Neural cell (in vitro differentiated cells): ENCODE data around the gene LDB2. TPM values are rescaled to one million over a fixed set of nuclear protein-coding genes. Genes with fewer than 3 reads are reported as not detected.
A peak's percentile ranks its signal among the peaks of the same experiment; 100 is the strongest.

Source experiments
- H2AFZ ChIP-seq: fragments of 200-600, 300-800 bp; sonication (generic), shearing (Covaris generic); 2 replicates; pipeline ENCODE4 v1.6.0; 2014; ENCODE audit warnings: low read depth, mild to moderate bottlenecking, antibody characterized with exemption, low read length, moderate library complexity
- H3F3A ChIP-seq: fragments of 200-600 bp; shearing (Covaris generic); 2 replicates; pipeline ENCODE4 v1.6.1; 2016; ENCODE audit warnings: mild to moderate bottlenecking, moderate library complexity, mixed read lengths, antibody characterized with exemption, low read length; ENCODE audit not compliant: insufficient read depth, poor library complexity, severe bottlenecking
- H3K27ac ChIP-seq: fragments of 200-600, 300-800 bp; sonication (generic), shearing (Covaris generic); 2 replicates; pipeline ENCODE4 v1.5.1; 2014; ENCODE audit warnings: mild to moderate bottlenecking, low read length, moderate library complexity
- H3K27me3 ChIP-seq: fragments of 300-800, 200-600 bp; sonication (generic), shearing (Covaris generic); 2 replicates; pipeline ENCODE4 v1.6.0; 2014; ENCODE audit warnings: mild to moderate bottlenecking, low read depth, low read length, moderate library complexity; ENCODE audit not compliant: insufficient read depth
- H3K36me3 ChIP-seq: fragments of 300-800, 200-600 bp; sonication (generic), shearing (Covaris generic); 2 replicates; pipeline ENCODE4 v1.5.1; 2014; ENCODE audit warnings: mild to moderate bottlenecking, antibody characterized with exemption, low read length, moderate library complexity; ENCODE audit not compliant: insufficient read depth
- H3K4me2 ChIP-seq: fragments of 300-800, 200-600 bp; sonication (generic), shearing (Covaris generic); 2 replicates; pipeline ENCODE4 v1.6.0; 2014; ENCODE audit warnings: mild to moderate bottlenecking, low read length
- H3K4me3 ChIP-seq: fragments of 300-800, 200-600 bp; sonication (generic), shearing (Covaris generic); 2 replicates; pipeline ENCODE4 v1.5.1; 2014; ENCODE audit warnings: mild to moderate bottlenecking, low read length, moderate library complexity
- H3K79me2 ChIP-seq: fragments of 200-600 bp; shearing (Covaris generic); replicated peaks from 2 replicates; pipeline ENCODE4 v1.6.0; 2014; ENCODE audit warnings: mild to moderate bottlenecking, low read length, moderate library complexity; ENCODE audit not compliant: insufficient read depth
- H3K9ac ChIP-seq: fragments of 300-800, 200-600 bp; sonication (generic), shearing (Covaris generic); 2 replicates; pipeline ENCODE4 v1.6.1; 2016; ENCODE audit warnings: mild to moderate bottlenecking, low read length, mixed read lengths
- H3K9me2 ChIP-seq: fragments of 200-600 bp; shearing (Covaris generic); 2 replicates; pipeline ENCODE4 v1.6.1; 2016; ENCODE audit warnings: mild to moderate bottlenecking, low read length, mixed read lengths; ENCODE audit not compliant: insufficient read depth
- H3K9me3 ChIP-seq: fragments of 200-600, 300-800 bp; sonication (generic), shearing (Covaris generic); 2 replicates; pipeline ENCODE4 v1.6.1; 2016; ENCODE audit warnings: mild to moderate bottlenecking, mixed run types, low read length, moderate library complexity, mixed read lengths
- H4K20me1 ChIP-seq: fragments of 200-600 bp; shearing (Covaris generic); 2 replicates; pipeline ENCODE4 v1.6.1; 2016; ENCODE audit warnings: mild to moderate bottlenecking, mixed run types; ENCODE audit not compliant: insufficient read depth
- CTCF ChIP-seq: fragments of 450-650 bp; IDR thresholded peaks from 2 replicates; pipeline ENCODE4 v1.5.1; 2014; ENCODE audit warnings: antibody characterized with exemption, mild to moderate bottlenecking, moderate library complexity; ENCODE audit not compliant: poor library complexity, severe bottlenecking
- EP300 ChIP-seq: fragments of 450-650 bp; conservative IDR thresholded peaks from 2 replicates; pipeline ENCODE4 v1.6.1; 2014; ENCODE audit warnings: antibody characterized with exemption, mild to moderate bottlenecking, moderate library complexity; ENCODE audit not compliant: poor library complexity, severe bottlenecking
- EZH2 ChIP-seq: fragments of 200-600, 300-800 bp; shearing (Covaris generic), sonication (generic); IDR thresholded peaks from 2 replicates; pipeline ENCODE4 v1.6.1; 2014; ENCODE audit warnings: antibody characterized with exemption, low read length, borderline replicate concordance, mild to moderate bottlenecking; ENCODE audit not compliant: insufficient read depth, poor library complexity, severe bottlenecking
- MXI1 ChIP-seq: fragments of 450-650 bp; conservative IDR thresholded peaks from 2 replicates; pipeline ENCODE4 v1.6.1; 2014; ENCODE audit warnings: antibody characterized with exemption, mild to moderate bottlenecking; ENCODE audit not compliant: poor library complexity, severe bottlenecking
- POLR2AphosphoS5 ChIP-seq: IDR thresholded peaks from 2 replicates; pipeline ENCODE4 v1.6.1; 2012
- RAD21 ChIP-seq: fragments of 450-650 bp; conservative IDR thresholded peaks from 2 replicates; pipeline ENCODE4 v1.6.1; 2014; ENCODE audit warnings: antibody characterized with exemption, mild to moderate bottlenecking, moderate library complexity
- SMC3 ChIP-seq: fragments of 450-650 bp; conservative IDR thresholded peaks from 2 replicates; pipeline ENCODE4 v1.6.1; 2014; ENCODE audit warnings: antibody characterized with exemption, mild to moderate bottlenecking, moderate library complexity; ENCODE audit not compliant: poor library complexity
- TAF1 ChIP-seq: IDR thresholded peaks from 2 replicates; pipeline ENCODE4 v1.6.1; 2012; ENCODE audit warnings: low read depth
- polyA minus RNA-seq: library from RNA; depleted of rRNA, polyadenylated mRNA; stranded (reverse); fragments of >200 nt; gene quantifications from 2 replicates; pipeline ENCODE4 v1.2.3, GENCODE V29; 2014
- polyA plus RNA-seq: library from polyadenylated mRNA; depleted of rRNA; stranded (reverse); fragments of >200 nt; gene quantifications from 2 replicates; pipeline ENCODE4 v1.2.3, GENCODE V29; 2014
- TF ChIP-seq, protein P1 (sequence below): IDR thresholded peaks from 2 replicates; pipeline ENCODE4 v1.6.1; 2012; ENCODE audit warnings: borderline replicate concordance

Gene LDB2
- polyA plus RNA-seq, result 25.7 and 58.9 TPM in 2 replicates
- polyA minus RNA-seq, result 71.2 and 73.8 TPM in 2 replicates

DNA sequence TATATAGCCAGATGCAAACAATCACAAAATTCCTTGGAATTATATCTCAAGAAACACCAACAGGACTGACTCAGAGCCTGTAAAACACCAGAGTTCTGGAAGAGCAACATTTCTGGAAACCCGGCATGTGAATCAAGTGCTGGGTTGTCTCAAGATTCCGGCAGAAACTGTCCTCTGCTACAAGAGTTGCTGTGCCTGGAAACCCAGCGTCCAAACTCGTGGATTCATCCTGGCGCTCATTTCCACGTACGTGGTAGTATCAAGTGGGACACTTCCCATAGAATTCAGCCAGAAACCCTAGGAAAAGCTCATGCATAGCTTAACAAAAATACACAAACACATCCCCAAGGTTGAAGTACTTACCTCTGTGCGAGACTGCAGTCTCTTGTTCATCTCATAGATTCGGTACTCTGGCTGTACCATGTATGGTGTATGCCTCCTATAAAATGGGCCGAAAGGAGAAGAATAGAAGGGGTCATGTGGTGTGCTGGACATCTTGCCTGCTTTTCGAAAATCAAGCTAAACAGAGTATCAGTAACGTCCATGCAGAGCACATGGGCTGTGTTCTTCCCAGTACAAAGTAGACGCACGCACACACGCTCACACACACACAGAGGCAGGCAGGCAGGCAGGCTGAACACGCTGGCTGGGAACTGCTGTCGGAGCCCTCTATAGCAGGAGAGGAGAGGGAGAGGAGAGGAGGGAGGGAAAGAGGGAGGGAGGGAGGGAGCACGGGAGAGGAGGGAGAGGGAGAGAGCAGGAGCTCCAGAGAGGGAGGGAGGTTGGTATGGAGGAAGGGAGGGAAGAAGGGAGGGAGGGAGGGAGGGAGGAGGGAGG lies at the start of gene LDB2:
LDB2 (minus strand) TSS at position 655 of the 837 bp plus-strand sequence.
- peak within 1 kb of the TSS; percentile 62 for H3K9ac ChIP-seq
- TF ChIP-seq POLR2AphosphoS5, result peak; percentile 79
- peak; percentile 89 for TF ChIP-seq MXI1
- TF ChIP-seq CTCF, result peak; percentile 3
- no peak for TF ChIP-seq EZH2
- TF ChIP-seq EP300, result no peak
- TF ChIP-seq, protein P1, sequence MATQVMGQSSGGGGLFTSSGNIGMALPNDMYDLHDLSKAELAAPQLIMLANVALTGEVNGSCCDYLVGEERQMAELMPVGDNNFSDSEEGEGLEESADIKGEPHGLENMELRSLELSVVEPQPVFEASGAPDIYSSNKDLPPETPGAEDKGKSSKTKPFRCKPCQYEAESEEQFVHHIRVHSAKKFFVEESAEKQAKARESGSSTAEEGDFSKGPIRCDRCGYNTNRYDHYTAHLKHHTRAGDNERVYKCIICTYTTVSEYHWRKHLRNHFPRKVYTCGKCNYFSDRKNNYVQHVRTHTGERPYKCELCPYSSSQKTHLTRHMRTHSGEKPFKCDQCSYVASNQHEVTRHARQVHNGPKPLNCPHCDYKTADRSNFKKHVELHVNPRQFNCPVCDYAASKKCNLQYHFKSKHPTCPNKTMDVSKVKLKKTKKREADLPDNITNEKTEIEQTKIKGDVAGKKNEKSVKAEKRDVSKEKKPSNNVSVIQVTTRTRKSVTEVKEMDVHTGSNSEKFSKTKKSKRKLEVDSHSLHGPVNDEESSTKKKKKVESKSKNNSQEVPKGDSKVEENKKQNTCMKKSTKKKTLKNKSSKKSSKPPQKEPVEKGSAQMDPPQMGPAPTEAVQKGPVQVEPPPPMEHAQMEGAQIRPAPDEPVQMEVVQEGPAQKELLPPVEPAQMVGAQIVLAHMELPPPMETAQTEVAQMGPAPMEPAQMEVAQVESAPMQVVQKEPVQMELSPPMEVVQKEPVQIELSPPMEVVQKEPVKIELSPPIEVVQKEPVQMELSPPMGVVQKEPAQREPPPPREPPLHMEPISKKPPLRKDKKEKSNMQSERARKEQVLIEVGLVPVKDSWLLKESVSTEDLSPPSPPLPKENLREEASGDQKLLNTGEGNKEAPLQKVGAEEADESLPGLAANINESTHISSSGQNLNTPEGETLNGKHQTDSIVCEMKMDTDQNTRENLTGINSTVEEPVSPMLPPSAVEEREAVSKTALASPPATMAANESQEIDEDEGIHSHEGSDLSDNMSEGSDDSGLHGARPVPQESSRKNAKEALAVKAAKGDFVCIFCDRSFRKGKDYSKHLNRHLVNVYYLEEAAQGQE, result no peak
- TF ChIP-seq TAF1, result no peak
- peak; percentile 51 for TF ChIP-seq SMC3
- TF ChIP-seq RAD21, result peak; percentile 56
- H3K9me3 ChIP-seq, result no peaks in the 10 kb centered on the region
- H2AFZ ChIP-seq, result no peak within 1 kb of the TSS
- H4K20me1 ChIP-seq, result no peaks in the 10 kb centered on the region
- H3K9me2 ChIP-seq, result no peaks in the 10 kb centered on the region
- H3K36me3 ChIP-seq, result no peaks in the 10 kb centered on the region
- H3K27ac ChIP-seq, result peak within 1 kb of the TSS; percentile 44
- H3K4me3 ChIP-seq, result peak within 1 kb of the TSS; percentile 70
- H3K27me3 ChIP-seq, result no peaks in the 10 kb centered on the region
- H3K79me2 ChIP-seq, result peaks cover 31% of the 10 kb centered on the region
- peak within 1 kb of the TSS; percentile 59 for H3K4me2 ChIP-seq
- H3F3A ChIP-seq, result peaks cover 4% of the 10 kb centered on the region

DNA sequence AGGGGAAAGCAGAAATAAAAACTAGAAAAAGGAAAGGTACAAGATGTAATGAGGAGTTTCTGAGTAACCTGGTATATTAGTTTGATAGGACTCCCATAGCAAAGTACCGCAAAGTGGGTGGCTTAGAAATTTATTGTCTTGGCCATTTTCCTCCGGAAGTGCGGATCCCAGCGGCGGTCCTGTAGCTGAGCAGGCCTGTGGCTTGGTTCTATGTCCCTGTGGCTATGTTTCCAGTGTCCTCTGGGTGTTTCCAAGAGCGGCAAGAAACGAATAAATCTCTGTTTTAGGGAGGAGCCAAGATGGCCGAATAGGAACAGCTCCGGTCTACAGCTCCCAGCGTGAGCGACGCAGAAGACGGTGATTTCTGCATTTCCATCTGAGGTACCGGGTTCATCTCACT lies 44.0 kb upstream of the LDB2 start:
- Histone ChIP-seq H3K79me2 (no peaks in the 10 kb centered on the region), H3K9me3 (no peaks in the 10 kb centered on the region), H2AFZ (no peak overlapping the region), H3K9ac (no peak overlapping the region), H3K27ac (no peak overlapping the region), H4K20me1 (no peaks in the 10 kb centered on the region), H3K27me3 (no peaks in the 10 kb centered on the region), H3K4me3 (no peak overlapping the region), H3K9me2 (no peaks in the 10 kb centered on the region), H3K4me2 (no peak overlapping the region), H3F3A (no peaks in the 10 kb centered on the region), H3K36me3 (no peaks in the 10 kb centered on the region)
- TF ChIP-seq, protein P1, result no peak
- TF ChIP-seq RAD21, result no peak
